Measurements from ENCODE around the gene PLBD1. TPM values are rescaled to one million over a fixed set of nuclear protein-coding genes. Genes with fewer than 3 reads are reported as not detected.

The PLBD1 gene
- polyA plus RNA-seq, 4 donors, result 7.8 to 44.9 (median 18.3) TPM

GRCh38 chr12:14561677-14562238 is 5.9 kb downstream of the PLBD1 start:
- no peaks in the 10 kb centered on the region for H3K9me3 ChIP-seq (ENCODE audit: control insufficient read depth in 2 of 2, insufficient read depth in 1 of 2, low read depth in 1 of 2, low read length in 1 of 2)
- no peaks in the 10 kb centered on the region for H3K27me3 ChIP-seq (ENCODE audit: control insufficient read depth in 3 of 3, insufficient read depth in 3 of 3, low read length in 3 of 3)
- peak overlapping the region in 2 of 3 donors; percentile 71 to 87 for H3K27ac ChIP-seq (ENCODE audit: low read depth in 1 of 3, low read length in 2 of 3)
- DNase-seq (peak in 1 of 2 donors; percentile 77), FAIRE-seq (no peak)
- H3K4me1 ChIP-seq (ENCODE audit: control insufficient read depth in 3 of 3, insufficient read depth in 2 of 3, low read depth in 1 of 3, low read length in 2 of 3), result peaks cover 3 to 12% (median 11%) of the 10 kb centered on the region in 3 donors
- H3K4me3 ChIP-seq (ENCODE audit: low read depth in 1 of 3, low read length in 3 of 3), result no peak overlapping the region
- 24 to 77% (median 44%) methylated on average over 9 of the region's 9 CpGs for WGBS, 3 donors
- H3K36me3 ChIP-seq (ENCODE audit: control insufficient read depth in 3 of 3, insufficient read depth in 2 of 3, low read depth in 1 of 3, low read length in 3 of 3), result peaks cover 0 to 5% (median 0%) of the 10 kb centered on the region in 3 donors

GRCh38 chr12:14560904-14561574 is 6.6 kb downstream of the PLBD1 start:
- Histone ChIP-seq H3K36me3 (ENCODE audit: control insufficient read depth in 3 of 3, insufficient read depth in 2 of 3, low read depth in 1 of 3, low read length in 3 of 3) (peaks cover 0 to 5% (median 0%) of the 10 kb centered on the region in 3 donors), H3K4me1 (ENCODE audit: control insufficient read depth in 3 of 3, insufficient read depth in 2 of 3, low read depth in 1 of 3, low read length in 2 of 3) (peaks cover 1 to 12% (median 11%) of the 10 kb centered on the region in 3 donors), H3K27ac (ENCODE audit: low read depth in 1 of 3, low read length in 2 of 3) (peak overlapping the region in 2 of 3 donors; percentile 71 to 87), H3K27me3 (ENCODE audit: control insufficient read depth in 3 of 3, insufficient read depth in 3 of 3, low read length in 3 of 3) (no peaks in the 10 kb centered on the region), H3K4me3 (ENCODE audit: low read depth in 1 of 3, low read length in 3 of 3) (no peak overlapping the region), H3K9me3 (ENCODE audit: control insufficient read depth in 2 of 2, insufficient read depth in 1 of 2, low read depth in 1 of 2, low read length in 1 of 2) (no peaks in the 10 kb centered on the region)
- no peak for FAIRE-seq
- DNase-seq, result peak in 1 of 2 donors; percentile 94
- WGBS, 3 donors, result 10 to 44% (median 24%) methylated on average over 6 of the region's 6 CpGs

GRCh38 chr12:14558473-14558959 is 9.2 kb downstream of the PLBD1 start:
- Histone ChIP-seq H3K4me3 (ENCODE audit: low read depth in 1 of 3, low read length in 3 of 3) (no peak overlapping the region), H3K4me1 (ENCODE audit: control insufficient read depth in 3 of 3, insufficient read depth in 2 of 3, low read depth in 1 of 3, low read length in 2 of 3) (peaks cover 2 to 26% (median 11%) of the 10 kb centered on the region in 3 donors), H3K9me3 (ENCODE audit: control insufficient read depth in 2 of 2, insufficient read depth in 1 of 2, low read depth in 1 of 2, low read length in 1 of 2) (no peaks in the 10 kb centered on the region), H3K27me3 (ENCODE audit: control insufficient read depth in 3 of 3, insufficient read depth in 3 of 3, low read length in 3 of 3) (no peaks in the 10 kb centered on the region), H3K36me3 (ENCODE audit: control insufficient read depth in 3 of 3, insufficient read depth in 2 of 3, low read depth in 1 of 3, low read length in 3 of 3) (peaks cover 0 to 5% (median 0%) of the 10 kb centered on the region in 3 donors), H3K27ac (ENCODE audit: low read depth in 1 of 3, low read length in 2 of 3) (peak overlapping the region; percentile 57 to 76 (median 67))
- WGBS, 3 donors, result 9 to 31% (median 23%) methylated on average over 4 of the region's 4 CpGs
- peak; percentile 64 to 75 for DNase-seq
- FAIRE-seq, result no peak

- H3K4me3 ChIP-seq (ENCODE audit: low read depth in 1 of 3, low read length in 3 of 3), result no peak overlapping the region
- WGBS, 3 donors, result 57 to 77% (median 58%) methylated on average over 8 of the region's 8 CpGs
- no peaks in the 10 kb centered on the region for H3K27me3 ChIP-seq (ENCODE audit: control insufficient read depth in 3 of 3, insufficient read depth in 3 of 3, low read length in 3 of 3)
- no peaks in the 10 kb centered on the region for H3K9me3 ChIP-seq (ENCODE audit: control insufficient read depth in 2 of 2, insufficient read depth in 1 of 2, low read depth in 1 of 2, low read length in 1 of 2)
- H3K36me3 ChIP-seq (ENCODE audit: control insufficient read depth in 3 of 3, insufficient read depth in 2 of 3, low read depth in 1 of 3, low read length in 3 of 3), result peaks cover 0 to 6% (median 0%) of the 10 kb centered on the region in 3 donors
- H3K4me1 ChIP-seq (ENCODE audit: control insufficient read depth in 3 of 3, insufficient read depth in 2 of 3, low read depth in 1 of 3, low read length in 2 of 3), result peaks cover 3 to 23% (median 11%) of the 10 kb centered on the region in 3 donors
- DNase-seq (peak in 1 of 2 donors; percentile 35), FAIRE-seq (no peak)
- H3K27ac ChIP-seq (ENCODE audit: low read depth in 1 of 3, low read length in 2 of 3), result peak overlapping the region; percentile 50 to 76 (median 57)
Observed at GRCh38 chr12:14557966-14558365, 9.7 kb downstream of the PLBD1 start.

- Histone ChIP-seq H3K9me3 (ENCODE audit: control insufficient read depth in 2 of 2, insufficient read depth in 1 of 2, low read depth in 1 of 2, low read length in 1 of 2) (no peaks in the 10 kb centered on the region), H3K4me1 (ENCODE audit: control insufficient read depth in 3 of 3, insufficient read depth in 2 of 3, low read depth in 1 of 3, low read length in 2 of 3) (peaks cover 3 to 23% (median 7%) of the 10 kb centered on the region in 3 donors), H3K27me3 (ENCODE audit: control insufficient read depth in 3 of 3, insufficient read depth in 3 of 3, low read length in 3 of 3) (no peaks in the 10 kb centered on the region), H3K36me3 (ENCODE audit: control insufficient read depth in 3 of 3, insufficient read depth in 2 of 3, low read depth in 1 of 3, low read length in 3 of 3) (peaks cover 0 to 12% (median 0%) of the 10 kb centered on the region in 3 donors), H3K4me3 (ENCODE audit: low read depth in 1 of 3, low read length in 3 of 3) (no peak overlapping the region), H3K27ac (ENCODE audit: low read depth in 1 of 3, low read length in 2 of 3) (peak overlapping the region; percentile 80 to 88 (median 87))
- DNase-seq, result peak; percentile 94 to 96
- WGBS, 3 donors, result 4 to 19% (median 17%) methylated on average over 9 of the region's 9 CpGs
- no peak for FAIRE-seq
Observed at GRCh38 chr12:14554281-14555007, 13.2 kb downstream of the PLBD1 start.

- H3K4me3 ChIP-seq (ENCODE audit: low read depth in 1 of 3, low read length in 3 of 3), result no peak overlapping the region
- 89 to 92% (median 91%) methylated on average over 6 of the region's 6 CpGs for WGBS, 3 donors
Observed at GRCh38 chr12:14548609-14549008, 19.1 kb downstream of the PLBD1 start.

GRCh38 chr12:14547571-14547970 is 20.1 kb downstream of the PLBD1 start:
- H3K27ac ChIP-seq (ENCODE audit: low read depth in 1 of 3, low read length in 2 of 3), result no peak overlapping the region
- no peak for FAIRE-seq

More at GRCh38 chr12:14548609-14549008, 19.1 kb downstream of the PLBD1 start:
- Histone ChIP-seq H3K36me3 (ENCODE audit: control insufficient read depth in 3 of 3, insufficient read depth in 2 of 3, low read depth in 1 of 3, low read length in 3 of 3) (peaks cover 0 to 12% (median 0%) of the 10 kb centered on the region in 3 donors), H3K9me3 (ENCODE audit: control insufficient read depth in 2 of 2, insufficient read depth in 1 of 2, low read depth in 1 of 2, low read length in 1 of 2) (peaks cover 0 to 2% of the 10 kb centered on the region in 2 donors), H3K4me1 (ENCODE audit: control insufficient read depth in 3 of 3, insufficient read depth in 2 of 3, low read depth in 1 of 3, low read length in 2 of 3) (peaks cover 0 to 8% (median 4%) of the 10 kb centered on the region in 3 donors), H3K27ac (ENCODE audit: low read depth in 1 of 3, low read length in 2 of 3) (no peak overlapping the region), H3K27me3 (ENCODE audit: control insufficient read depth in 3 of 3, insufficient read depth in 3 of 3, low read length in 3 of 3) (no peaks in the 10 kb centered on the region)
- no peak for FAIRE-seq
- no peak for DNase-seq

More at GRCh38 chr12:14547571-14547970, 20.1 kb downstream of the PLBD1 start:
- no peak for DNase-seq
- peaks cover 0 to 5% (median 2%) of the 10 kb centered on the region in 3 donors for H3K4me1 ChIP-seq (ENCODE audit: control insufficient read depth in 3 of 3, insufficient read depth in 2 of 3, low read depth in 1 of 3, low read length in 2 of 3)
- H3K9me3 ChIP-seq (ENCODE audit: control insufficient read depth in 2 of 2, insufficient read depth in 1 of 2, low read depth in 1 of 2, low read length in 1 of 2), result peaks cover 0 to 2% of the 10 kb centered on the region in 2 donors
- H3K36me3 ChIP-seq (ENCODE audit: control insufficient read depth in 3 of 3, insufficient read depth in 2 of 3, low read depth in 1 of 3, low read length in 3 of 3), result peaks cover 0 to 6% (median 0%) of the 10 kb centered on the region in 3 donors
- H3K27me3 ChIP-seq (ENCODE audit: control insufficient read depth in 3 of 3, insufficient read depth in 3 of 3, low read length in 3 of 3), result no peaks in the 10 kb centered on the region
- 94 to 97% (median 96%) methylated on average over 4 of the region's 4 CpGs for WGBS, 3 donors
- no peak overlapping the region for H3K4me3 ChIP-seq (ENCODE audit: low read depth in 1 of 3, low read length in 3 of 3)

Data from small intestine (tissue), 7 donors.